Measurements from ENCODE around the gene BTRC.
"Not testable (repeated sequence)": the region's sequence is repeated elsewhere in the genome, so short reads cannot be mapped to it uniquely, and the experiment has no call there.

The BTRC gene

GRCh38 chr10:101585841-101586240 is 231.9 kb downstream of the BTRC start:
- DNase-seq (ENCODE audit: low read depth): no peak

DNA sequence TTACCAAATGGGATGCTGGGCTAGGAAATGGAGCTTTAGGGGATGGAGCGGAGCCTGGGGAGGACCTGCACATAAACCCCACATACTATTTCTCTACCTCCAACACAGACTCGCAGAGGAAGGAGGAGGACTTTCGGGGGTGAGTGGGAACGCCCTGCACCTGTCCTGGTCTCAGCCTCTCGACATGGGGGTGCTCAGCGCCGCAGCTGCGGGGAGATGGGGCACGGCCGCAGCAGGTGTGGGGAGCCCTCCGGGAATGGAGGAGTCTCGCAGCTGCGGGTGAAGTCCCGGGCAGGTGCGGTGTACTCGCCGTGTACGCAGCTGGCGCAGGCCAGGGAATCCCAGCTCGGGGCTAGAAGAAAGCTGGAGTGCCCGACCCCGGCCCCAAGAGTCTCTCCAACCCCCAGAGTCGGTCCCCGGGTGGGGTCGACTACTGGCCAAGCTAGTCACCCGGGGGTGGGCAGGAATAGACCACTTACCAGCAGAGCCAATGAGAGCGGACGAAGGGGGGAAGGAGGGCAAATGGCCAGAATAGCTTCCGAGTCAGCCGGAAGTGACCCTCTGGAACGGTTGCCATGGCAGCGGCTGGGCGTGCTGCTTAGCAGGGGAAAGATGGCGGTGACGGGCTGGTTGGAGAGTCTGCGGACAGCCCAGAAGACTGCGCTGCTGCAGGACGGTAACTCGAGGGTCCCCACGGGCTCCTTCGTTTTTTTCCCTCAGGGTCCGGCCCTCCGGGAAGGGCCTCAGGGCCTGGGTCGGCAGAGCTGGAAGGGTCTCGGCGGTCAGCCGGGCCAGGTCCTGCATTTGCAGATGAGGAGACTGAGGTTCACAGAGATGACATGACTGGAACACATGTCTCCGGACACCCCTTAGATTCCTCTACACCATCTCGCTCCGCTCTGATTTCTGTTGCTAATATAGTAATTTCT is 234.0 kb downstream of the BTRC start, which contains the start of the genes DPCD and POLL:
TSS of gene DPCD (plus strand) at position 597 of the 929 bp plus-strand sequence. CDS start at position 613, 16 bp downstream.
TSS of gene POLL (minus strand) at position 533 of the 929 bp plus-strand sequence. CDS start 897 bp downstream, outside the sequence.
- DNase-seq (ENCODE audit: low read depth): peak; percentile 97

GRCh38 chr10:101588879-101589278 is 234.9 kb downstream of the BTRC start:
- peak; percentile 72 for DNase-seq (ENCODE audit: low read depth)

DNA sequence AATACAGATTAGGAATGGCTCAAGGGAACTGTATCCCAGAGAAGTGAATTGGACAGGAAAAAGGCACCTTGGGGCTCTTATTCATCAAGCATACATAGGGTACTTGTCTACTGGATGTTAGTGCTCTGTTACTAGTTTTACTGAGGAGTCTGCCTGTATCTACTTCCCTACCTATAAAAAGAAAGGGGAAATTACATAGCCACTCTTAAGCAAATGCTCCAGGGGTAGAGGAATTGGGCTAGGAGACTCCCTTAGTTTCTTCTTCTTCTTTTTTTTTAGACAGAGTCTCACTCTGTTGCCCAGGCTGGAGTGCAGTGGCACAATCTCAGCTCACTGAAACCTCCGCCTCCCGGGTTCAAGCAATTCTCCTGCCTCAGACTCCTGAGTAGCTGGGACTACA is 239.4 kb downstream of the BTRC start:
- not testable (repeated sequence) for DNase-seq (ENCODE audit: low read depth)

DNA sequence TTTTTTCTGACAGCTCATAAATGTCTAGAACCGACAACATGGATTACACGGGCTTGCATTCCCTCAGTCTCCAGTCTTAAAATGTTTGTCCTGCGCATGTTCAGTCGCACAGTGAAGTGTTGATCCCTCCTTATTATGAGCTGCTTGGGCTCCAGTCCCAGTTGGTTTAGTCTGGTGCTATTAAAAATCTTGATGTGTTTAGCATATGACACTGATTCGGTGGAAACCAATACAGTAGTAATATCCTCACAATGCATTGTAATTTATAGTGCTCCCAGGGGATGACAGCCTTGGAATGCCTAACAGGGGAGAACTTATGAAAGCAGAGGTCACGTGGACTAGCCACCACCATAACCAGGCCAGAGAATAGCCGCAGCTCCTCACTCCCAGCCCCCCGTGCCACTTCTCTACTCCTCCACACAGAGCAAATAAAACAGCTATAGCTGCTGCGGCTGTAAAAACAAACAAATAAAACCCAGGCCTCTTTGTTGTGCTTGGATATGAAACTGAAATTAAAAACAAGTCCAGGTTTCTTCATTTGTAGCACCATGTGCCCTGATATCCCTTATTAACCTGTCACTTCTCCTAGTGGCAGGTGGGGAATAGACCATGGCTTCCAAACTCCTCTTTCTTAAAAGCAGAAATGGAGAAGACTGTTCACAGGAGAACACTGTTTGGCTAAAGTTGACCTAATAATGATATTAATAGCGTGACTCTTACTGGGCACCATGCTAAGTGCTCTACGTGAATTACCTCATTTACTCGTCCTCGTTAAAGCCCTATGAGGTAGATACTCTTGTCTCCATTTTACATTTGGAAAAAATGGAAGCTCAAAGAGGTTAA is 241.8 kb downstream of the BTRC start:
- DNase-seq (ENCODE audit: low read depth): no peak

GRCh38 chr10:101597091-101597900 is 243.3 kb downstream of the BTRC start:
- no peak for DNase-seq (ENCODE audit: low read depth)

GRCh38 chr10:101601541-101601940 is 247.6 kb downstream of the BTRC start:
- DNase-seq (ENCODE audit: low read depth): no peak

- DNase-seq (ENCODE audit: low read depth): peak; percentile 84
These were observed 248.9 kb downstream of the BTRC start for GRCh38 chr10:101602761-101603398.

All from ELR (cell line).